ENCODE data around the gene MKRN2. TPM values are rescaled to one million over a fixed set of nuclear protein-coding genes. Genes with fewer than 3 reads are reported as not detected.
A peak's percentile ranks its signal among the peaks of the same experiment; 100 is the strongest.

MKRN2 gene
- total RNA-seq, 4 donors from 2014 or later, result 14.8 to 29.9 (median 25.1) TPM

- no peaks in the 10 kb centered on the region for H3K27me3 ChIP-seq
- H3K36me3 ChIP-seq, result peaks cover under 1 to 60% of the 10 kb centered on the region in 2 donors
- no peaks in the 10 kb centered on the region for H3K9me3 ChIP-seq
- intact Hi-C loops (cut with DNase I; ENCODE audit: low total_unique reads), result no loop called here
- TF ChIP-seq POLR2A (IDR thresholded peaks at IDR 0.05), result no peak
- TF ChIP-seq CTCF (IDR thresholded peaks at IDR 0.05 in 4 of 5, conservative IDR thresholded peaks at IDR 0.05 in 1 of 5), result no peak
- H3K27ac ChIP-seq, result no peak overlapping the region
- H3K4me1 ChIP-seq, result no peaks in the 10 kb centered on the region
- DNase-seq (no peak), ATAC-seq (peak in 1 of 2 donors; percentile 41)
- H3K4me3 ChIP-seq, result no peak overlapping the region
- in situ Hi-C loops (cut with MboI; ENCODE audit: low sequenced_read_pairs in 4 of 4), result no loop called here
Measured at GRCh38 chr3:12611117-12611516, 54.2 kb downstream of the MKRN2 start.

- TF ChIP-seq POLR2A (IDR thresholded peaks at IDR 0.05) (no peak), CTCF (IDR thresholded peaks at IDR 0.05 in 4 of 5, conservative IDR thresholded peaks at IDR 0.05 in 1 of 5) (no peak)
- Histone ChIP-seq H3K9me3 (no peaks in the 10 kb centered on the region), H3K27me3 (no peaks in the 10 kb centered on the region), H3K27ac (peak overlapping the region in 1 of 4 donors; percentile 15), H3K36me3 (peaks cover 0 to 59% of the 10 kb centered on the region in 2 donors), H3K4me3 (no peak overlapping the region), H3K4me1 (no peaks in the 10 kb centered on the region)
- intact Hi-C loops (cut with DNase I; ENCODE audit: low total_unique reads) (no loop called here), in situ Hi-C loops (cut with MboI; ENCODE audit: low sequenced_read_pairs in 4 of 4) (no loop called here)
- DNase-seq, result no peak
- no peak for ATAC-seq
Measured at GRCh38 chr3:12612514-12613226, 55.8 kb downstream of the MKRN2 start.

GRCh38 chr3:12613250-12613649, 56.4 kb downstream of the MKRN2 start:
- Histone ChIP-seq H3K27ac (no peak overlapping the region), H3K36me3 (peaks cover 0 to 59% of the 10 kb centered on the region in 2 donors), H3K4me1 (no peaks in the 10 kb centered on the region), H3K9me3 (no peaks in the 10 kb centered on the region), H3K27me3 (no peaks in the 10 kb centered on the region), H3K4me3 (no peak overlapping the region)
- TF ChIP-seq POLR2A (IDR thresholded peaks at IDR 0.05) (no peak), CTCF (IDR thresholded peaks at IDR 0.05 in 4 of 5, conservative IDR thresholded peaks at IDR 0.05 in 1 of 5) (no peak)
- no peak for DNase-seq
- no peak for ATAC-seq
- in situ Hi-C loops (cut with MboI; ENCODE audit: low sequenced_read_pairs in 4 of 4) (no loop called here), intact Hi-C loops (cut with DNase I; ENCODE audit: low total_unique reads) (no loop called here)

- in situ Hi-C loops (cut with MboI; ENCODE audit: low sequenced_read_pairs in 4 of 4), result no loop called here
- TF ChIP-seq CTCF (IDR thresholded peaks at IDR 0.05 in 4 of 5, conservative IDR thresholded peaks at IDR 0.05 in 1 of 5) (no peak), POLR2A (IDR thresholded peaks at IDR 0.05) (no peak)
- Histone ChIP-seq H3K27me3 (no peaks in the 10 kb centered on the region), H3K4me1 (no peaks in the 10 kb centered on the region), H3K27ac (peak overlapping the region in 2 of 4 donors; percentile 1 to 36), H3K9me3 (no peaks in the 10 kb centered on the region), H3K4me3 (no peak overlapping the region), H3K36me3 (peaks cover 0 to 49% of the 10 kb centered on the region in 2 donors)
- intact Hi-C loops (cut with DNase I; ENCODE audit: low total_unique reads), result no loop called here
- ATAC-seq (no peak), DNase-seq (no peak)
Measured at GRCh38 chr3:12615266-12615665, 58.4 kb downstream of the MKRN2 start.
